GM23248 (cell line): Measurements from ENCODE around the gene ALDH1A2. TPM values are rescaled to one million over a fixed set of nuclear protein-coding genes. Genes with fewer than 3 reads are reported as not detected.
A peak's percentile ranks its signal among the peaks of the same experiment; 100 is the strongest.

Experiments
- DNase-seq: peaks from one replicate; pipeline ENCODE4 v3.0.0-alpha.2; 2015
- H2AFZ ChIP-seq: fragments of 200-600 bp; sonication (generic); 2 replicates; pipeline ENCODE4 v1.6.1; 2016; ENCODE audit warnings: antibody characterized with exemption
- H3F3A ChIP-seq: fragments of 200-600 bp; sonication (generic); 2 replicates; pipeline ENCODE4 v1.6.1; 2016; ENCODE audit warnings: mild to moderate bottlenecking, antibody characterized with exemption, mixed run types; ENCODE audit not compliant: insufficient read depth
- H3K27ac ChIP-seq: fragments of 200-600 bp; sonication (generic); 2 replicates; pipeline ENCODE4 v1.5.1; 2016; ENCODE audit warnings: mild to moderate bottlenecking
- H3K27me3 ChIP-seq: fragments of 200-600 bp; sonication (generic); replicated peaks from 2 replicates; pipeline ENCODE4 v1.6.1; 2016; ENCODE audit warnings: mild to moderate bottlenecking; ENCODE audit not compliant: insufficient read depth
- H3K36me3 ChIP-seq: fragments of 200-600 bp; sonication (generic); 2 replicates; pipeline ENCODE4 v1.6.1; 2016; ENCODE audit warnings: low read depth, mild to moderate bottlenecking
- H3K4me1 ChIP-seq: fragments of 200-600 bp; sonication (generic); 2 replicates; pipeline ENCODE4 v1.6.1; 2016; ENCODE audit warnings: mild to moderate bottlenecking; ENCODE audit not compliant: insufficient read depth
- H3K4me2 ChIP-seq: fragments of 200-600 bp; sonication (generic); one replicate; pipeline ENCODE4 v1.6.1; 2016; ENCODE audit warnings: mild to moderate bottlenecking; ENCODE audit not compliant: unreplicated experiment
- H3K4me3 ChIP-seq: fragments of 200-600 bp; sonication (generic); 2 replicates; pipeline ENCODE4 v1.5.1; 2016; ENCODE audit warnings: mild to moderate bottlenecking
- H3K79me2 ChIP-seq: fragments of 200-600 bp; sonication (generic); 2 replicates; pipeline ENCODE4 v1.6.1; 2016; ENCODE audit warnings: mild to moderate bottlenecking; ENCODE audit not compliant: insufficient read depth
- H3K9ac ChIP-seq: fragments of 200-600 bp; sonication (generic); 2 replicates; pipeline ENCODE4 v1.6.1; 2016; ENCODE audit warnings: mild to moderate bottlenecking
- H3K9me2 ChIP-seq: fragments of 200-600 bp; sonication (generic); 2 replicates; pipeline ENCODE4 v1.6.1; 2016; ENCODE audit warnings: mixed run types, mild to moderate bottlenecking, moderate library complexity; ENCODE audit not compliant: insufficient read depth
- H3K9me3 ChIP-seq: fragments of 200-600 bp; sonication (generic); one replicate; pipeline ENCODE4 v1.6.1; 2017; ENCODE audit warnings: low read depth
- H4K20me1 ChIP-seq: fragments of 200-600 bp; sonication (generic); 2 replicates; pipeline ENCODE4 v1.6.0; 2016; ENCODE audit not compliant: insufficient read depth
- EZH2 ChIP-seq: fragments of 200-600 bp; sonication (generic); IDR thresholded peaks from 2 replicates; pipeline ENCODE4 v1.6.1; 2018; ENCODE audit warnings: antibody characterized with exemption, mild to moderate bottlenecking; ENCODE audit not compliant: insufficient read depth, poor library complexity, severe bottlenecking
- EZH2phosphoT487 ChIP-seq: fragments of 200-600 bp; sonication (generic); IDR thresholded peaks from 2 replicates; pipeline ENCODE4 v1.6.1; 2018; ENCODE audit warnings: antibody characterized with exemption, moderate library complexity, mild to moderate bottlenecking, low read depth; ENCODE audit not compliant: insufficient read depth
- WGBS, 2 experiments: methylation state at CpG; one replicate each; pipeline ENCODE4 v1.1.6; 2015 to 2017; ENCODE audit warnings: low lambda C conversion rate in 2 of 2, low coverage in 1 of 2; ENCODE audit errors: missing lambda C conversion rate in 2 of 2; 5-methylcytosine and 5-hydroxymethylcytosine counted together
- in situ Hi-C: fragments of 300-500 bp; cut with MboI; formaldehyde crosslinking; loops from 2 replicates; pipeline ENCODE4 v1.15.0; 2020
- polyA plus RNA-seq: library from polyadenylated mRNA; unstranded; fragments of >200 nt; fragmentation: Nextera tagmentation; extraction: Ambion mirVana; gene quantifications from 2 replicates; pipeline ENCODE4 v1.2.1, GENCODE V29; 2016
- total RNA-seq: library from RNA; depleted of rRNA; stranded (reverse); fragments of >200 nt; shearing (Covaris generic); gene quantifications from 2 replicates; pipeline ENCODE4 v1.2.3, GENCODE V29; 2014

ALDH1A2 gene
- total and polyA plus RNA-seq, 2 experiments from 2014 or later: 0.11 to 0.68 TPM

DNA sequence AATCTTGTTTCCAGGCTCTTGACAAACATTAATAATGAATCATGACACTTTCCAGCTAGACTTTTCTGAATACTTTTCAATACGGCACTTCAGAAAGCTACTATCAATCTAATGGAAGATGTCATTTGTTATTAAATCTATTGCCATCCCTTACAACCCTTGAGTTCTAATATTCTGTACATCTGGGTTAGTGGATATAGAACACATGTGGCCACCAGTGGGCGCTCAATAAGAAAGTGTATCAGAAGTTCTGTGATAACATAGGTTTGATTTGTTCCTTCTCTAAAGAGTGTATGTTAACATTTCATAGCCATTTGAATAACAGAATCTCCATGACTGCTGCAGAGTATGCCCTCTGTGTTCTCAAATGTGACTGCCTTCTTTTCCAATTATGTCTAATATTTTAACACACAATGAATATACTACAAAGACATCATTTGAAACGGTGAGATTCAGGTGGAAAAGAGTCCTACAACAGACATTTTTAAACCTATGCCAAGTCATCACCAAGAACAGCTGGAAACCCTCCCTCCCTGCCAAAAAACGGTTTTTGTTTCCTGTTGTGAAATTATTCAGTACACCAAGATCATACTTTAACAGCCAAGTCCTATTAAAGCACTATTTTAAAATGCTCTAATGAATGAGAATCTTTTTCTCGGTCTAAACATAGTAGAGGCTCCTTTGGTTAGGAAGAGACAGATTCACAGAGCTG is 22.2 kb downstream of the ALDH1A2 start:
- DNase-seq: peak; percentile 65
- no peak for TF ChIP-seq EZH2
- no peak for TF ChIP-seq EZH2phosphoT487
- WGBS, 2 experiments: 4 to 6% methylated on average over 5 of the region's 5 CpGs

GRCh38 chr15:58042006-58042405 is 23.5 kb downstream of the ALDH1A2 start:
- 77 to 85% methylated on average over 3 of the region's 3 CpGs for WGBS, 2 experiments
- no peak overlapping the region for H3K27ac ChIP-seq
- no peaks in the 10 kb centered on the region for H4K20me1 ChIP-seq
- no peak overlapping the region for H2AFZ ChIP-seq
- DNase-seq: no peak
- in situ Hi-C loops: no loop called here
- no peak overlapping the region for H3K4me3 ChIP-seq
- H3K9me2 ChIP-seq: no peaks in the 10 kb centered on the region
- TF ChIP-seq EZH2 (no peak), EZH2phosphoT487 (no peak)
- H3K79me2 ChIP-seq: no peaks in the 10 kb centered on the region
- H3K9ac ChIP-seq: no peak overlapping the region
- no peaks in the 10 kb centered on the region for H3K36me3 ChIP-seq
- peaks cover 11% of the 10 kb centered on the region for H3K27me3 ChIP-seq
- H3K9me3 ChIP-seq: no peaks in the 10 kb centered on the region
- H3F3A ChIP-seq: no peaks in the 10 kb centered on the region
- no peaks in the 10 kb centered on the region for H3K4me1 ChIP-seq
- H3K4me2 ChIP-seq: no peak overlapping the region

More for the DNA sequence above, 22.2 kb downstream of the ALDH1A2 start:
- Histone ChIP-seq H3K36me3 (no peaks in the 10 kb centered on the region), H3K79me2 (no peaks in the 10 kb centered on the region), H3K9me2 (no peaks in the 10 kb centered on the region), H4K20me1 (no peaks in the 10 kb centered on the region), H3K9me3 (no peaks in the 10 kb centered on the region), H3K27ac (no peak overlapping the region), H3K9ac (no peak overlapping the region), H3K27me3 (peaks cover 24% of the 10 kb centered on the region), H3F3A (no peaks in the 10 kb centered on the region), H3K4me1 (no peaks in the 10 kb centered on the region), H3K4me3 (no peak overlapping the region), H2AFZ (no peak overlapping the region), H3K4me2 (no peak overlapping the region)
- in situ Hi-C loops: no loop called here

DNA sequence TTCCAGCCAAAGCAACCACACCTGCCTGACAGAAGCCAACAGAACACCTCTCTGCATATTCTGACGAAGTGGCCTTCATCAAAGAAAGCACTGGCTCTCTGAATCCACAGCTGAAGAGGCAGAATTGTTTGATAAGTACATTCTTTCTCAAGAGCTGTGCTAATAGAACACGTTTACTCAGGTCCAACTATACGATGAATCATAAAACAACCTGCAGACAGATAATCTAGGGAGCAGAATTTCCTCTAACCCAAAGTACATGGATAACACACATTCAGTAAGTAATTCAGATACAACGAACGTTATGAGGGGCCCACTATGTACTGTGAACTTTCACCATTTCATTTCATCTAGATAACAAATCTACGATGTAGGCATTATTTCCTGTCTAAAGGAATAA is 25.4 kb downstream of the ALDH1A2 start:
- no peaks in the 10 kb centered on the region for H3K9me3 ChIP-seq
- no peak overlapping the region for H2AFZ ChIP-seq
- TF ChIP-seq EZH2: no peak
- no peak for TF ChIP-seq EZH2phosphoT487
- H3K4me1 ChIP-seq: no peaks in the 10 kb centered on the region
- no peaks in the 10 kb centered on the region for H3K36me3 ChIP-seq
- in situ Hi-C loops: no loop called here
- no peak overlapping the region for H3K9ac ChIP-seq
- no peak overlapping the region for H3K4me3 ChIP-seq
- 76 to 78% methylated on average over 6 of the region's 6 CpGs for WGBS, 2 experiments
- no peaks in the 10 kb centered on the region for H3K79me2 ChIP-seq
- no peak overlapping the region for H3K4me2 ChIP-seq
- H3F3A ChIP-seq: no peaks in the 10 kb centered on the region
- no peaks in the 10 kb centered on the region for H3K9me2 ChIP-seq
- peaks cover 7% of the 10 kb centered on the region; the same call in 1 of the 2 replicates for H3K27me3 ChIP-seq
- DNase-seq: no peak
- H4K20me1 ChIP-seq: no peaks in the 10 kb centered on the region
- H3K27ac ChIP-seq: no peak overlapping the region

- Histone ChIP-seq H3K36me3 (no peaks in the 10 kb centered on the region), H3K9me3 (no peaks in the 10 kb centered on the region), H3K4me1 (no peaks in the 10 kb centered on the region), H3K79me2 (no peaks in the 10 kb centered on the region), H3K9ac (no peak overlapping the region), H3K9me2 (no peaks in the 10 kb centered on the region), H3K4me3 (no peak overlapping the region), H3K27me3 (peaks cover 3% of the 10 kb centered on the region; the same call in 1 of the 2 replicates), H3F3A (no peaks in the 10 kb centered on the region), H3K4me2 (no peak overlapping the region), H3K27ac (no peak overlapping the region), H2AFZ (no peak overlapping the region), H4K20me1 (no peaks in the 10 kb centered on the region)
- no peak for DNase-seq
- 66 to 67% methylated on average over 6 of the region's 6 CpGs for WGBS, 2 experiments
- no peak for TF ChIP-seq EZH2phosphoT487
- TF ChIP-seq EZH2: no peak
- in situ Hi-C loops: no loop called here
Observed at GRCh38 chr15:58039079-58040035, 26.2 kb downstream of the ALDH1A2 start.
